Stomach (tissue), 4 donors: ENCODE measurements around the gene MYCBPAP.

Source experiments
- CTCF ChIP-seq, 7 experiments: fragments of 450-650 bp in 4 of 7; fragments of 200-600 bp in 3 of 7; sonication (generic) in 3 of 7; IDR thresholded peaks; one replicate each; pipeline ENCODE4 v1.5.1; 2016 to 2019; ENCODE audit warnings: antibody characterized with exemption in 7 of 7, control low read depth in 2 of 7, mild to moderate bottlenecking in 1 of 7
- EP300 ChIP-seq: sonication (generic); formaldehyde crosslinking; IDR thresholded peaks from one replicate; pipeline ENCODE4 v1.6.1; 2017; ENCODE audit warnings: antibody characterized with exemption
- POLR2A ChIP-seq, 4 donors: fragments of 450-650 bp; IDR thresholded peaks; one replicate each; pipeline ENCODE4 v1.6.1; 2016; ENCODE audit warnings: antibody characterized with exemption in 4 of 4, control low read depth in 2 of 4, mild to moderate bottlenecking in 1 of 4, moderate library complexity in 1 of 4
- POLR2AphosphoS5 ChIP-seq, 3 donors: sonication (generic); formaldehyde crosslinking; IDR thresholded peaks; one replicate each; pipeline ENCODE4 v1.6.1; 2016; ENCODE audit warnings: antibody characterized with exemption in 3 of 3

GRCh38 chr17:50469671-50470305 lies 38.5 kb upstream of the MYCBPAP start:
- no peak for TF ChIP-seq POLR2A (IDR thresholded peaks at IDR 0.05)
- no peak for TF ChIP-seq EP300
- no peak for TF ChIP-seq CTCF (IDR thresholded peaks at IDR 0.05)
- no peak for TF ChIP-seq POLR2AphosphoS5 (IDR thresholded peaks at IDR 0.05)
